Stimulated activated CD8-positive, alpha-beta memory T cell treated with anti-CD3 and anti-CD28 coated beads, Interleukin-4, amount 100 ng/mL, for 48 hours (primary cell): Measurements from ENCODE around the gene BPNT1.
"Not testable (repeated sequence)": the region's sequence is repeated elsewhere in the genome, so short reads cannot be mapped to it uniquely, and the experiment has no call there.

Experiments used
- DNase-seq: peaks from one replicate; pipeline ENCODE4 v3.0.0-alpha.2; 2020

The BPNT1 gene

DNA sequence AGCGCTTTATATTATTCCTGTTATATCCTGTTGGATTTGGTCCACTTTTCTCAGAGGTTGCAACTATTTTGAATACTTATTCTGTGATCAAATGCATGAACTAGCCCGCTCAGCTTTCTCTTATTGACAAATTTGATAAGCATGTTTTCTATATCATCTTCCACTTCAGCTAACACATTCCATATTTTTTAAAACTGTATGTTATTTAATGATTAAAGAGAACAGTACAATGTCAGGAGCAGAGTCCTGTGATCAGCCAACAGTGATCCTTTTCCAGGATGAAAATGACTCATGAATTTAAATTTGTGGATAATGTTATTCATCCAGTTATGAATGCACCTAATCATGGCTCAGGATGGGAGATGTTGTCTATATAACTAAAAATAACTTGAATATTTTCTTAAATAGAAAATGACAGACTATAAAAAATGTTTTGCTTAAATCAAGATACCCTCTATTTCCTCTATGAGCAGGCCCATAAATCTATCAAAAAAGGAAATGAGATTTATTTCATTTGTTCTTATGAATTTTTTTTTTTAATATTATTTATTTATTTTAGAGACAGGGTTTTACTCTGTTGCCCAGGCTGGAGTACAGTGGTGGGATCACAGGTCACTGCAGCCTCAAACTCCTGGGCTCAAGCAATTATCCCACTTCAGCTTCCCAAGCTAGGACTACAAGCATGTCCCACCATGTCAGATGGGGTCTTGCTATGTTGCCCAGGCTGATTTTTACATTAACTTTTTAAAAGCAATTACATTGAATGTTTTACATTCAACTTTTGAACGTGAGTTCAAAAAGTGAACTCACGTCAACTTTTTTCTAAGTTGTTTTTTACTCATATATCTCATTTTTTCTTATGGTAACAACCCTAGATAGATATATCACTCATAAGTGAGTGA is 12.5 kb downstream of the BPNT1 start:
- DNase-seq = no peak

DNA sequence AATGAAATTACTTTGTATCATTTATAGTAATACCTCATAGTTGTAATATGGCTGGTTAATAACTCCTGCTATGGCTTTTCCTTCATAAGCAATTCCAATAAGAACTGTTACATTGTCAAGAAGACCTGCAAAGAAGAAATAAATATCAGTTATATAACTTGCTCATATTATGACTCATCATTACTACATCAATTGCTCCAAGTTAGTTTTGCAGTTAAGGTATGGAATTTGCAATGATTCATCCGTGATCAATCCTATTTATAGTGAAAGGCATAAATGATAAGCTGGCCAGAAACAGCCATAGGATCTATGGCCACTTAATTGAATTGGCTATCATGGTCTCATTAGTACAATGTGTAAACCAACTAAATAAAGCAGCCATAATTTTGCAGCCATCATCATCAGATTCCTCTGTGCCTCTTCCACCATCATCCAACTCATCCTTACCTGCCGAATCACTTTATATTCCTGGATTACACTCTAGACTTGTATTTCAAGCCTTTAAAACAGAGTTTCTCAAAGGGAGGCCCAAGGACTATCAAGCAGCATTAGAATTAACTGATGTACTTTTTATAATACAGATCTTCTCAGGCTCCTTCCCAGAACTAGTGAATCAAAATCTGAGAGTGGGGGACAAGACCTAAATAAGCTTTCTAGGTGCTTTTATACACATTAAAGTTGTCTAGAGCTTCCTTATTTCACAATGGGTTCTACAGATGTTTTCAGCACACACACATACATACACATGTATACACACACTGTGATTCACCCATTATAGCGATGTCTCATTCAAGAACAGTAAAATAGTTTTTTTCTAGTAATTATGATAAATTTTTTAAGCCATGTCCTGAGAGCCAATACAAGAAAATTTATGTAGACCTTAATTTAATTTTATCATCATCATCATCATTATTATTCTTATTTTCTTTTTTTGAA is 22.1 kb downstream of the BPNT1 start:
- DNase-seq = no peak

DNA sequence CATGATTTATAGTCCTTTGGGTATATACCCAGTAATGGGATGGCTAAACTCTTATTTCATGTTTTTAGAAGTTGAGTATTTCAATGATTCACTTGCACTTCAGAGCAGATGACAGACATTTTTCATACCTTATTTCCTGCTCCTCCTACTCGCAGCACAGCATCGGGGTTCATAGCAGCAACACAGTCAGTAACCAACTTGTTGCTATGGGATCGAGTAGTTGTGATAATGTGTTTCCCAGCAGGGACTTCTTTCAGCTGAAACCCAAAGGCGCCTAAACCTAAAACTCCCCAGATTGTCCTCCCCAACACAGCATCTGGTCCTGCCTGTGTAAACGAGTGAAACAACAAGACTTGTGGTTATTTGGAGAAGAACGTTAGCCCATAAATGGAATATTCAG is 27.0 kb downstream of the BPNT1 start:
- DNase-seq = no peak

DNA sequence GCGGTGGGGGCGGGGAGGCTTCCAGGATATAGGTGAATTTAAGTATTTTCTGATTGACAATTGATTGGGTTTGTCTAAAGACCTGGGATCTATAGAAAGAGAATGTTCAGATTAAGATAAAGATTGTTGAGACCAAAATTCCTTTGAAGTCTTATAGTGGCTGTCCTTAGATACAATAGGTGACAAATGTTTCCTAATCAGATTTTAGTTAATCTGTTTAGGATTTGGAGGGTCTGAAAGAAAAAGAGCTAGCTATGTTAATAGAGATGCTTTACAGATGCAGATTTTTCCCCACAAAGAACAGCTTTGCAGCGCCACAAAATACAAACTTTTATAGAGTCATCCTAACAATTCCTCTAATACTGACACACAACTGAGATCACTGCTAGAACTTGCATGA is 28.7 kb downstream of the BPNT1 start:
- DNase-seq = no peak

DNA sequence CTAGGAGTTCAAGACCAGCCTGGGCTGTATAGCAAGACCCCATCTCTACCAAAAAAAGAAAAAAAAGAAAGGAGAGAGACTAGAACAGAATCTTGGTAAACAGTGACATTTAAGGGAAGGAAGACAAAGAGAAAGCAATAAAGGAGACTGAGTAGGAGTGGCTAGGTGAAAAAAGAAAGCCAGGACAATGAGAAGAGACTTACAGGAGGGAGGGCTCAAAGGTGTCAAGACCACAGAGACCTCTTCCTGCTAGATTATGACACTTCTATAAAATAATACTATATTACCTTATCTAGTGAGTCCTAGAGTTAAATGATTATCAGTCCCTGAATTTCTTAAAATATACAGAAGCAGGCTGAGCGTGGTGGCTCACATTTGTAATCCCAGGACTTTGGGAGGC is 33.2 kb downstream of the BPNT1 start:
- DNase-seq = no peak

DNA sequence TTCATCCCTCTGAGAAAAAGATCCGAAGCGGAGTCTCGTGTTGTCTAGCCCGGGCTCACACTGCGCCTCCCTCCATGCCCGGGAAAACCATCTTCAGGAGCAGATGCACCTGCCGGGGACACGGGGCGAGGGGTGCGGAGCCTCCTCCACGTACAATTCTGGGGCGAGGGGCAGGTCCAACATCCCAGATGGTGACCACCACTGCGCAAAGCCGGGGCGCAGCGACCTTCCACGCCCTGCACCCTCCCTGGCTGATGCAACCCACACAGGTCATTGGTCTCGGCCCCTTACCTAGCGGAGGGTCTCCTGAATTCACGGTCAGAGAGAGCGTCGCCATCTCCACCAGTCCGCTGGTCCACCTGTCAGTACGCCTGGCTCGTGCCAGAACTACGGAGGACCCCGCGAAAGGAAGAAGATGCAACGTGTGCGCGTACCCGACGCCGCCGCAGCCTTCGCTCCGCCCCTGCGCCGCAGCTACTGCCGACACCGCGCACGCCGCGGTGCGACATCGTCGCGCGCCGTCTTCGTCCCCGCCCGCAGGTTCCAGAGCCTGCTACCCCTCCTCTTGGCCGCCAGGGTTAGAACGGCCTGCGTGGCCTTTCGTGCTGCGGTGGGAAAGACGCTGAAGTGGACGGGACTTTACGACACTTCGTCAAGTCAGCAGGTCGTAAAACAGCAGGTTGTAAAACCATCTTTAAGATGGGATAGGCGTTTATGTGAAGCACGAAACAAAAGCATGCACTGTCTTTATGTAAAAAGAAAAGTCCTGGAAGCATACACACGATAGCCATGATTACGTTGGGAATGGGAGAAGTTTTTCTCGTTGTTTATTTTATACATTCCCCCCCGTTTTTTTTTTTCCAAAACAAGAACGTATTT is 43.3 kb downstream of the BPNT1 start, which contains the start of gene EPRS1:
Gene EPRS1 (minus strand): TSS at position 454 of the 879 bp plus-strand sequence. CDS start 117 bp downstream, at position 337.
- DNase-seq = peak; percentile 92

DNA sequence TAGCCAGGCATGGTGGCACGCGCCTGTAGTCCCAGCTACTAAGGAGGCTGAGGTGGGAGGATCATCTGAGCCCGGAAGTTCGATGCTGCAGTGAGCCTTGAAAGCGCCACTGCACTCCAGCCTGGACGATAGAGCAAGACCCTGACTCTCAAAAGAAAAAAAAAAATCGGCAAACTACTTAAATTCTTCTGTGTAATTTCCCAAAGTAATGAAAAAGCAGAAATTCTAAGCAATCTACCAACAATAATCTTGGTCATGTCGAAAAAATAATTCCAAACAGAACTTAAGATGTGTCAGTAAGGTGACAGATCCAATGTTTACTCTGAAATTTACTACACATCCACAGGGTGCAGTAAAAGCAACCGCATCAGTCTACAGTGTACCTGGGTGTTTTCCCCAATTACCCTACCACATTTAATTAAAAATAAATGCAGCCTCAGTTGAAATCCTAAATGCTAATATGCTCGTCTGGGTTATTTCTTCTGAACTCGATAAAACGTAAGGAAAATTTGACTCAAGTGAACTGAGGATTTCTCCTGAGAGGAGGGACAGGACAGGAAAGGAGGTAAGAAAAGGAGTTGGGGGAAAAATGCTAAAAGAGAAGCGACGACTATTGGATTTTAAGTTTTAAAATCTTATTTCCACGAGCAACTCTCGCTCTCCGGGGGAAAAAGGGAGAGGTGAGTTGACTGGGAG is 44.1 kb downstream of the BPNT1 start:
- no peak for DNase-seq

DNA sequence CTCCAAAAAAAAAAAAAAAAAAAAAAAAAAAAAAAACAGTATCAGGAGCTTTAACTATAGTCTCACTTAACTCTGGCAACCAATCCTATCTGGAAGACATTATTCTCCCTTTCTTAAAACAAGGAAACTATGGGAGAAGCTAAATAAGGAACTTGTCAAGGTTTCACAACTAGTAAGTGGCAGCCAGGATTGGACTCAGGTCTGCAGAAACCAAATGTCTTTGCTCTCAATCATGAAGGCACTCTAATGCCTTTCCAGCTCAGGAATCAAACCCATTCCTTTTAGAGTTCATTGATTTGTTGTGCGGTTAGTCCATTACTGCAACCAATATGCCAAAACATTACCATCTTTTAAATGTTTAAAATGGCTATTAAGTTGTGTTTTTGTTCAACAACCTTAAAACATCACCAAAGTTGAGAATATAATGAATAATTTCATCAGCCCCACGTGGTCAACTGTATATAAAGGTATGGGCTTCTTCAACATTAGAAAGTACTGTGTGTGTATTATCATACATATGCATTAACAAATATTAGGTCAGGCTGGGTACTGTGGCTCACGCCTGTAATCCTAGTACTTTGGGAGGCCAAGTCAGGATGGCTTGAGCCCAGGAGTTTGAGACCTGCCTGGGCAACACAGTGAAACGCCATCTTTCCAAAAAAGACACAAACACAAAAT is 44.8 kb downstream of the BPNT1 start:
- DNase-seq = no peak

DNA sequence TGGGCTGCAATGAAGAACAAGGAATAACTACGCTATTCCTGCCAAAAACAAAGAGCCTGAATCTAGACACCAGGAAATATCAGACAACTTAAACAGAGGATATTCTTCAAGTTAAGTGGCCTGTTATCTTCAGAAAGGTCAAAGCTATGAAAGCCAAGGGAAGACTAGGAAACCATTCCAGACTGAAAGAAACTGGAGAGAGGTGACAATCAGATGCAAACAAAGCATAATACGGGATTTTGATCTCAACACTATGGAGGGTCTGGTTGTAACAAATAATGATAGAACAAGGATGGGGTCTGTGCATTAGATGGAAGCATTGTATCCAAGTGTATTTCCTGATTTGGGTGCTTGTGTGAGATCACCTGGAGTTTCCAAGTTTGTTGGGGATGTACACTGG is 45.9 kb downstream of the BPNT1 start:
- no peak for DNase-seq

DNA sequence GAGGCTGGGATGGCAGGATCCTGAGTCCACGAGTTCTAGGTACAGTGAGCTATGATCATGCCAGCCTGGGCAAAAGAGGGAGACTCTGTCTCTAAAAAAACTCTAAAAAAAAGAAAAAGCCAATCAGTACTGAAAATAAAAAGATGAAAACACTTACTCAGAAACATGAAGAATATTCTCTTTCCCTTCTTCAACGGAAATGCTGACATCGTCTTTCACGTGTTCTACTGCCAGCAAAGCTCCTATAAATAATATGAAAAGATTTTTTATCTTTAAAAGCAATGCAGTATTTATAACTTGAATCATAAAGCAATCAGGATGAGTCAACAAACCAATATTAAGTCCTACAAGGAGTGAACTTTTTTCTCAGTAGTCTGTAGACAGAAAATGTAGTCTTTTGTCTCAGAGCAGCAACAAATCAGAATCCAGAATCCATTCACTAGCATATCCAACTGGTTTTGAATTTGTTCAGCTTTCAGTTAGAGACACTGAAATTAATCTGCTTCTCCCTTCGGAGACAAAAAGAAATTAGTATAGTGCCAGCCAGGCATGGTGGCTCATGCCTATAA is 49.5 kb downstream of the BPNT1 start:
- DNase-seq = no peak

DNA sequence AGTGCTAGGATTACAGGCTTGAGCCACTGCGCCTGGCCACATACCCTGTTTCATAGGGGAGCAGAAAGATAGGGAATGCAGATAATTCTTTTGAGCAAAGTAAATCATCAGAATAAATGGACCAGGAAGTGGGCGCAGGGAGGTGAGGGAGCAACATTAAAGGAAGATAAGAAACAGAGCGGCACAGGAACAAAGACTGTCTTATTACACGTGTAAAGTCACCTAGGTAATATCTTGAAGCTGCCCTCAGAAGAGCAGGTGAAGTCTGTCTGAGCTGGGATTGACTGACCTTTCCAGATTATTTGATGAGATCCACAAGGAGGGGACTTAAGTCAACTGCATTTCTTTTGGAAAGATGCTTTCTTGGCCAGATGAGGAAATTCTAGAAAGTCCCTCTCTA is 50.9 kb downstream of the BPNT1 start:
- DNase-seq = no peak

DNA sequence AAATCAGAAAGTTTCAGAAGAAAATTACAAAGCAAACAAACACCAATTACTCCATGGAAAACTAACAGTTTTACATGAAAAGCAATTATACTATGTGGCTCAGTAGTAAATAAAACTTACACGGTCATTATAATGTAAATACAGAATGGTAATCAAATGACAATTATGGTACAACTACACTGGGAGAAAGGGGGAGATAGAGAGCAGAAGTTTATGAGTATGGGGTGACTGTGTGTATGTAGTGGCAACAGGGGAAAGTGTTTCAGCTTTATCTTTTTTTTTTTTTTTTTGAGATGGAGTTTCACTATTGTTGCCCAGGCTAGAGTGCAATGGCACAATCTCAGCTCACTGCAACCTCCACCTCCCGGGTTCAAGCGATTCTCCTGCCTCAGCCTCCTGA is 51.8 kb downstream of the BPNT1 start:
- DNase-seq = not testable (repeated sequence)

DNA sequence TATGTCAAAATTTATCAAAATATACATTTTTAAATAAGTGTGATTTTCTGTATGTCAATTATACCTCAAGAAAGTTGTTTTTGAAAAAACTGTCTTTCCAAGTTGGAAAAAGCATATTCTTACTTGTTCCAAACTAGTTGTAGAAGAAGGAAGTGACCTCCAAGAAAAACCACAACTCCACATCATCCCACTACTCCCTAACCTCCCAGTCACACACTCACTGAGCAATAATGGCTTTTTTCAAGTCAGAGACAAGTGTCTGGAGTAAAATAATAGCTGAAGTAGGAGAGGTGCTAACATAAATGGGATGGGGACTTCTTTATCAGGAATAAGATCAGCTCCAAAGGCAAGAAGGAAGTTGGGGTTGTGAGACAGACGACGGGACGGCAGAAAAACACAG is 56.7 kb downstream of the BPNT1 start:
- no peak for DNase-seq

DNA sequence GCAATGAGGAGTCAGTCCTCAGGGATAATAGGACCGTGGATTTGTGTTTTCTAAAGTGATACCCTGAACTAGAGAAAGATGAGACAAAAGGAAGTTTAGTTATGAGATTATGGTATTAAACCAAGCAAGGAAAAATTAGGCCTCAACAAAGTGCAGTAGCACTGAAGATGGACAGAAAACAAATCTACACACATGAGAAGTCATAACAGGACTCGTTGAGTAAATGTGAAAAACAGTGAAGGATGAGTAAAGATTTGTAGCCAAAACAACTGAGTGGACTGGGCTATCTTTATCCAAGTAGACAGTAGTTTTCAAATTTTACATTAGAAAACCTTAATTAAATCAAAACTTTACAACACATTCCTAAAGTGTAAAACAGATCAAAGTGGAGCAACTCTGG is 58.3 kb downstream of the BPNT1 start:
- no peak for DNase-seq

DNA sequence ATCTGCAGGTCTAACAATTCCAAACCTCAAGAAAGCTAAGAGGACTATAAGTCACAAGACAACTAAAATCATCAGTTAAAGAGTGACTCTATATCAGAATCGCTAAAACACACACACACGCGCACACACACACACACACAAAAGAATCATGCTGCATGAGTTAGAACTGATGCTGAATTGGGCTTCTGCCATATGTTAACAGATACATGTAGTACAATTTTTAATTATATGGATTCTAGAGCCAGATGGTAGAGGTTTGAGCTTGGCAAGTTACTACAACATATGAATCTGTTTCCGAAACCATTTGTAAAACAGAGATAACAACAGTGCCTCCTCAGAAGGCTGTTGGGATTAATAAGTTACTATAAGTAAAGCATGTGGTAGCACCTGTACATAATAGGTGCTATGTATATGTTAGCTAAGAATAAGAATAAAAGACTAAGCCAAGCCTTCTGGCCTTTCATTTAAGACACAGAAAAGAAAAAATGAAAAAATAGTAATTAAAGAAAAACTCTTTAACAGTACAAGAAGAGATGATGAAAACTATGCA is 61.2 kb downstream of the BPNT1 start:
- no peak for DNase-seq

DNA sequence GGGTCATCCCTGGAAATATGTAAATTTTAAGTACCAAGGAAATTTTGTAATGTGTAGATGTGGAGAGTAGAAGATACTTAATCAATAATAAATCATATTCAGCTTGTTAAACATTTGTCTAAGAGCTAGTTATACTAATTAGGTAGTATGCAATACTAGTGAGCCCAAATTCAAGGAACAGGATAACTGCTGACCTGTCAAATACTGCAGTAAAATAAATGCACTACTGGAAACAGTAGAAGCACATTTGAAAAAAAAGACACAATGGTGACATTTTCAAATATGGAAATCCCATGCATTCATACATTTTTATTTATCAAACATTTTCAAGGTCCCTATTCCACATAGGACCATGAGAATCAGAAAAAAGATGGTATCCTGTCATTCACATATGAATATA is 70.5 kb downstream of the BPNT1 start:
- DNase-seq = no peak

DNA sequence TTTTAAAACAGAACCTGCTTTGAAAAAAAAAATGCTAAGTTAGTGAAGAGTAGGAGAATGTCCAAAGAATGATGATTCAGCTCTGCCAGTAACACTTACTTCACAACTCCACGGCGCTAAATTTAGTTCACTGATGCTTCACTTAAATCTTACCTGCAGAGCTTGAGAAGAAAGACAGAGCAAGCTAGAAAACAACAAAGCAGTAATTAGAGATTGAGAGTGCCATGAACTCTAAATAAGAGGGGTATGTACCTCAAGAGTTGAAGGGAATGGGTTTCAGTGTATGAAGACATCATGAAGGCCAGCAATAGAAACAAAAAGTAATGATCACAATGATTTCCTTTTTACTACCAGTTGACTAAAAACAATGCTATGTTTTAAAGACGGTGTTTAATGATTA is 76.1 kb downstream of the BPNT1 start:
- no peak for DNase-seq

DNA sequence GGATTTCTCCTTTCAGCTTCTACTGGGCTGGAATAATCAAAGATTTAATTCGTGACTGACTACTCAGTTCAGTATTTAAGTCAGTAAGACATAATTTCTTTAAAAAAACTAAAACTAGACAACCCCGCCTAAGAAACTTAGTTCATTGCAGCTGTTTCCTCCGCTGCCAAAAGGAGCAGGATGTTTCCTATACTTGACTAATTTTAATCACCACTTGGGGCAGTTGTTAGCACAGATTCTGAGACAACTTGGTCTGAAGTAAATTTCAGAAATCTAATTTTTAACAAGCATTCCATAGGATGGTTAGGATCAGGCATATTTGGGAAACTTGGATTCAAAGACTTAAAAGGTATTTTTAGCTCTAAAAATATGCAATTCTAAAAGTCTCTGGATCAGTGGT is 77.3 kb downstream of the BPNT1 start:
- no peak for DNase-seq

DNA sequence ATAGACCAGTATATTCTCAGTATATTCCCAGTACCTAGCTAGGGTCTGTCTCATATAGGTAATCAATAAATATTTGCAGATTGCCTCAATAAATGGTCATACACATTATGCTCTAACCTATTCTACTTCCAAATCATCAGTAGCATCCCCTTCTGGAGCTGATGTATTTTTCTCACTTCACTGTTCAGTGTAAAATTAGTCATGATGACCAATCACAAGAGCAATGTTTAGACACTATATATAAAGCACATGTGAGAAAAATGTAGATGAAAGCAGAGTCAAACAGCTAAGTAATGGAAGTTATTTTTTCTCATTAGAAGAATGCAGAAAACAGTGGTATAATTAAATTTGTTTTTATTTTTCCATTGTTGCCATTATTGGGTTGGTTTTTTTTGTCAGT is 78.0 kb downstream of the BPNT1 start:
- DNase-seq = no peak
